Cardiac muscle cell (in vitro differentiated cells and primary cell): Measurements from ENCODE around the gene PLA2G4B. TPM values are rescaled to one million over a fixed set of nuclear protein-coding genes. Genes with fewer than 3 reads are reported as not detected.
A peak's percentile ranks its signal among the peaks of the same experiment; 100 is the strongest.

ENCODE experiments used
- DNase-seq, 2 donors: peaks; one replicate each; pipeline versions ENCODE4 v3.0.0 to v3.0.0-alpha.2; 2010 to 2017; ENCODE audit warnings: low read depth in 1 of 2, low spot score in 1 of 2
- H3K27ac ChIP-seq: fragments of 200-600 bp; sonication (generic); 2 replicates; pipeline ENCODE4 v1.5.1; 2016
- H3K27me3 ChIP-seq: fragments of 200-600 bp; sonication (generic); 2 replicates; pipeline ENCODE4 v1.6.0; 2016; ENCODE audit warnings: control low read depth
- H3K36me3 ChIP-seq: fragments of 200-600 bp; sonication (generic); 2 replicates; pipeline ENCODE4 v1.5.1; 2016; ENCODE audit warnings: control low read depth
- H3K4me1 ChIP-seq: fragments of 200-600 bp; sonication (generic); 2 replicates; pipeline ENCODE4 v1.8.1; 2017; ENCODE audit warnings: low read depth, mild to moderate bottlenecking, mixed run types
- H3K4me3 ChIP-seq: fragments of 200-600 bp; sonication (generic); 2 replicates; pipeline ENCODE4 v1.5.1; 2016; ENCODE audit warnings: mild to moderate bottlenecking
- H3K9me3 ChIP-seq: fragments of 200-600 bp; sonication (generic); 2 replicates; pipeline ENCODE4 v1.5.1; 2017; ENCODE audit warnings: low read depth, mild to moderate bottlenecking, control low read depth
- polyA plus RNA-seq: library from polyadenylated mRNA; unstranded; fragments of >200 nt; fragmentation: Nextera tagmentation; extraction: Ambion mirVana; gene quantifications from 2 replicates; pipeline ENCODE4 v1.2.1, GENCODE V29; 2016
- total RNA-seq: library from RNA; depleted of rRNA; stranded (reverse); fragments of >200 nt; gene quantifications from 2 replicates; pipeline ENCODE4 v1.2.3, GENCODE V29; 2016
- TF ChIP-seq, protein P1 (sequence below): IDR thresholded peaks from 2 replicates; pipeline ENCODE4 v1.5.1; 2012; ENCODE audit warnings: low read depth, mild to moderate bottlenecking, low read length

The PLA2G4B gene
- total and polyA plus RNA-seq, 2 experiments from 2014 or later = 20.1 to 29.1 TPM

GRCh38 chr15:41843571-41843970, 4.9 kb downstream of the PLA2G4B start:
- Histone ChIP-seq H3K4me3 (no peak overlapping the region), H3K36me3 (peaks cover 7% of the 10 kb centered on the region)

GRCh38 chr15:41844814-41845213, 6.2 kb downstream of the PLA2G4B start:
- TF ChIP-seq, protein P1, sequence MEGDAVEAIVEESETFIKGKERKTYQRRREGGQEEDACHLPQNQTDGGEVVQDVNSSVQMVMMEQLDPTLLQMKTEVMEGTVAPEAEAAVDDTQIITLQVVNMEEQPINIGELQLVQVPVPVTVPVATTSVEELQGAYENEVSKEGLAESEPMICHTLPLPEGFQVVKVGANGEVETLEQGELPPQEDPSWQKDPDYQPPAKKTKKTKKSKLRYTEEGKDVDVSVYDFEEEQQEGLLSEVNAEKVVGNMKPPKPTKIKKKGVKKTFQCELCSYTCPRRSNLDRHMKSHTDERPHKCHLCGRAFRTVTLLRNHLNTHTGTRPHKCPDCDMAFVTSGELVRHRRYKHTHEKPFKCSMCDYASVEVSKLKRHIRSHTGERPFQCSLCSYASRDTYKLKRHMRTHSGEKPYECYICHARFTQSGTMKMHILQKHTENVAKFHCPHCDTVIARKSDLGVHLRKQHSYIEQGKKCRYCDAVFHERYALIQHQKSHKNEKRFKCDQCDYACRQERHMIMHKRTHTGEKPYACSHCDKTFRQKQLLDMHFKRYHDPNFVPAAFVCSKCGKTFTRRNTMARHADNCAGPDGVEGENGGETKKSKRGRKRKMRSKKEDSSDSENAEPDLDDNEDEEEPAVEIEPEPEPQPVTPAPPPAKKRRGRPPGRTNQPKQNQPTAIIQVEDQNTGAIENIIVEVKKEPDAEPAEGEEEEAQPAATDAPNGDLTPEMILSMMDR = no peak
- Histone ChIP-seq H3K36me3 (peaks cover 7% of the 10 kb centered on the region), H3K27ac (no peak overlapping the region), H3K27me3 (no peaks in the 10 kb centered on the region), H3K9me3 (no peaks in the 10 kb centered on the region), H3K4me3 (no peak overlapping the region), H3K4me1 (no peaks in the 10 kb centered on the region)
- DNase-seq = no peak

More at GRCh38 chr15:41843571-41843970, 4.9 kb downstream of the PLA2G4B start:
- Histone ChIP-seq H3K27ac (no peak overlapping the region), H3K27me3 (no peaks in the 10 kb centered on the region), H3K4me1 (no peaks in the 10 kb centered on the region), H3K9me3 (no peaks in the 10 kb centered on the region)
- TF ChIP-seq, protein P1 = no peak
- DNase-seq = no peak

GRCh38 chr15:41847206-41847605, 8.6 kb downstream of the PLA2G4B start:
- peaks cover 7% of the 10 kb centered on the region for H3K36me3 ChIP-seq
- no peak for DNase-seq

GRCh38 chr15:41847981-41848380, 9.3 kb downstream of the PLA2G4B start:
- TF ChIP-seq, protein P1 = no peak
- H3K36me3 ChIP-seq = peaks cover 7% of the 10 kb centered on the region

More at GRCh38 chr15:41847206-41847605, 8.6 kb downstream of the PLA2G4B start:
- H3K27ac ChIP-seq = no peak overlapping the region
- TF ChIP-seq, protein P1 = no peak
- H3K4me3 ChIP-seq = no peak overlapping the region
- no peaks in the 10 kb centered on the region for H3K4me1 ChIP-seq
- no peaks in the 10 kb centered on the region for H3K27me3 ChIP-seq
- no peaks in the 10 kb centered on the region for H3K9me3 ChIP-seq

DNA sequence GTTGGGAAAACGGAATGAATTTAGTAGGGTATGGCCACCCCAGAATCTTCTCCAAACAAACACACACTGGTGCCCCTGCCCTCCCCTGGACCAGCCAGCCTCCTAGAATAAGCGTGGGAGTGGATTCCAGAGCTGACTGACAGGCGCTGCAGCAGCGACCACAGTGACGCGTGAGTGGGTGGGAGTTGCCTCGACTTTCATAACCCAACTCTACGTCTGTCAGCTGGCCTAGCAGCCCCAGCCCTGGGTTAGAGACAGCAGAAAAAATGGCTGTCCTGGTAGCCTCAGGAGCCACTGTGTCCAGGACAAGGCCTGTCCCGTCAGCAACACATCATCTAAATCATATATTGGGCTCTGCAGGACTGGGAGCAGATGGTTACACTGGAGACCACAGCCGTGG, 10.0 kb downstream of the PLA2G4B start:
- H3K36me3 ChIP-seq = peaks cover 7% of the 10 kb centered on the region
- no peak overlapping the region for H3K27ac ChIP-seq
- no peak overlapping the region for H3K4me3 ChIP-seq
- no peaks in the 10 kb centered on the region for H3K4me1 ChIP-seq
- peak in 1 of 2 donors; percentile 66 for DNase-seq
- H3K9me3 ChIP-seq = no peaks in the 10 kb centered on the region
- TF ChIP-seq, protein P1 = no peak
- H3K27me3 ChIP-seq = no peaks in the 10 kb centered on the region

More at GRCh38 chr15:41847981-41848380, 9.3 kb downstream of the PLA2G4B start:
- Histone ChIP-seq H3K4me1 (no peaks in the 10 kb centered on the region), H3K9me3 (no peaks in the 10 kb centered on the region), H3K27ac (no peak overlapping the region), H3K27me3 (no peaks in the 10 kb centered on the region), H3K4me3 (no peak overlapping the region)
- DNase-seq = no peak
